ENCODE results near the gene RPL21. TPM values are rescaled to one million over a fixed set of nuclear protein-coding genes. Genes with fewer than 3 reads are reported as not detected.

RPL21 gene
- total RNA-seq, 1 experiment from 2014 or later: 986 TPM

- no TSS peak for BruUV-seq (replicated peaks)
- intact Hi-C loops (cut with micrococcal nuclease; ENCODE audit: unreplicated experiment): no loop called here
- no peak for TF ChIP-seq EZH2 (IDR thresholded peaks at IDR 0.05; ENCODE audit: borderline replicate concordance, low read depth, low read length, poor library complexity, severe bottlenecking)
- TF ChIP-seq, protein P1, sequence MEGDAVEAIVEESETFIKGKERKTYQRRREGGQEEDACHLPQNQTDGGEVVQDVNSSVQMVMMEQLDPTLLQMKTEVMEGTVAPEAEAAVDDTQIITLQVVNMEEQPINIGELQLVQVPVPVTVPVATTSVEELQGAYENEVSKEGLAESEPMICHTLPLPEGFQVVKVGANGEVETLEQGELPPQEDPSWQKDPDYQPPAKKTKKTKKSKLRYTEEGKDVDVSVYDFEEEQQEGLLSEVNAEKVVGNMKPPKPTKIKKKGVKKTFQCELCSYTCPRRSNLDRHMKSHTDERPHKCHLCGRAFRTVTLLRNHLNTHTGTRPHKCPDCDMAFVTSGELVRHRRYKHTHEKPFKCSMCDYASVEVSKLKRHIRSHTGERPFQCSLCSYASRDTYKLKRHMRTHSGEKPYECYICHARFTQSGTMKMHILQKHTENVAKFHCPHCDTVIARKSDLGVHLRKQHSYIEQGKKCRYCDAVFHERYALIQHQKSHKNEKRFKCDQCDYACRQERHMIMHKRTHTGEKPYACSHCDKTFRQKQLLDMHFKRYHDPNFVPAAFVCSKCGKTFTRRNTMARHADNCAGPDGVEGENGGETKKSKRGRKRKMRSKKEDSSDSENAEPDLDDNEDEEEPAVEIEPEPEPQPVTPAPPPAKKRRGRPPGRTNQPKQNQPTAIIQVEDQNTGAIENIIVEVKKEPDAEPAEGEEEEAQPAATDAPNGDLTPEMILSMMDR (conservative IDR thresholded peaks at IDR 0.05; ENCODE audit: low read depth, low read length): no peak
- no peaks in the 10 kb centered on the region for H3K36me3 ChIP-seq (ENCODE audit: insufficient read depth, low read length, poor library complexity, severe bottlenecking)
- H3K9me3 ChIP-seq (ENCODE audit: low read depth, low read length, poor library complexity, severe bottlenecking): no peaks in the 10 kb centered on the region
- H3K4me3 ChIP-seq (ENCODE audit: low read depth, low read length, poor library complexity, severe bottlenecking): no peak overlapping the region
- POLR2A ChIA-PET (ENCODE audit: low non-redundant PET): no interaction called here
- CTCF ChIA-PET: no interaction called here
- no peaks in the 10 kb centered on the region for H3K4me1 ChIP-seq (ENCODE audit: insufficient read depth, low read length, poor library complexity, severe bottlenecking)
- no peak overlapping the region for H3K27ac ChIP-seq (ENCODE audit: low read depth, low read length, poor library complexity, severe bottlenecking)
- no peak for DNase-seq (ENCODE audit: low spot score)
- H3K27me3 ChIP-seq (replicated peaks; ENCODE audit: insufficient read depth, low read depth, low read length, poor library complexity): no peaks in the 10 kb centered on the region
Observed at GRCh38 chr13:27302643-27303262, 51.4 kb downstream of the RPL21 start.

DNA sequence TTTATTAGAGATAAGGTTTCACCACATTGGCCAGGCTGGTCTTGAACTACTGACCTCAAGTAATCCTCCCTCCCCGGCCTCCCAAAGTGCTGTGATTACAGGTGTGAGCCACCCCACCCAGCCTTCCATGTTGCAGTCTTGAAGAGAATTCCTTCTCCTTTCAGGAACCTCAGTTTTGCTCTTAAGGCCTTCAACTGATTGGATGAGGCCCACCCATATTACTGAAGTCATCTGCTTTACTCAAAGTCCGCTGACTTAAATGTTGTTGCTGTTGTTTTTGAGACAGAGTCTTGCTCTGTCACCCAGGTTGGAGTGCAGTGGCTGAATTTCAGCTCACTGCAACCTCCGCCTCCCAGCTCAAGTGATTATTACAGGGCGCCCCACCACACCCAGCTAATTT lies 52.7 kb downstream of the RPL21 start:
- CTCF ChIA-PET: no interaction called here
- intact Hi-C loops (cut with micrococcal nuclease; ENCODE audit: unreplicated experiment): no loop called here

GRCh38 chr13:27304611-27305010 lies 53.3 kb downstream of the RPL21 start:
- Histone ChIP-seq H3K36me3 (ENCODE audit: insufficient read depth, low read length, poor library complexity, severe bottlenecking) (no peaks in the 10 kb centered on the region), H3K4me3 (ENCODE audit: low read depth, low read length, poor library complexity, severe bottlenecking) (no peak overlapping the region), H3K4me1 (ENCODE audit: insufficient read depth, low read length, poor library complexity, severe bottlenecking) (no peaks in the 10 kb centered on the region), H3K27me3 (replicated peaks; ENCODE audit: insufficient read depth, low read depth, low read length, poor library complexity) (no peaks in the 10 kb centered on the region), H3K9me3 (ENCODE audit: low read depth, low read length, poor library complexity, severe bottlenecking) (no peaks in the 10 kb centered on the region), H3K27ac (ENCODE audit: low read depth, low read length, poor library complexity, severe bottlenecking) (no peak overlapping the region)
- no peak for DNase-seq (ENCODE audit: low spot score)
- CTCF ChIA-PET: no interaction called here
- no TSS peak for BruUV-seq (replicated peaks)
- intact Hi-C loops (cut with micrococcal nuclease; ENCODE audit: unreplicated experiment): no loop called here
- TF ChIP-seq EZH2 (IDR thresholded peaks at IDR 0.05; ENCODE audit: borderline replicate concordance, low read depth, low read length, poor library complexity, severe bottlenecking): no peak
- TF ChIP-seq, protein P1 (conservative IDR thresholded peaks at IDR 0.05; ENCODE audit: low read depth, low read length): no peak
- POLR2A ChIA-PET (ENCODE audit: low non-redundant PET): no interaction called here

More for the DNA sequence above, 52.7 kb downstream of the RPL21 start:
- H3K27me3 ChIP-seq (replicated peaks; ENCODE audit: insufficient read depth, low read depth, low read length, poor library complexity): no peaks in the 10 kb centered on the region
- H3K9me3 ChIP-seq (ENCODE audit: low read depth, low read length, poor library complexity, severe bottlenecking): no peaks in the 10 kb centered on the region
- no peak overlapping the region for H3K4me3 ChIP-seq (ENCODE audit: low read depth, low read length, poor library complexity, severe bottlenecking)
- BruUV-seq (replicated peaks): no TSS peak
- POLR2A ChIA-PET (ENCODE audit: low non-redundant PET): no interaction called here
- H3K27ac ChIP-seq (ENCODE audit: low read depth, low read length, poor library complexity, severe bottlenecking): no peak overlapping the region
- DNase-seq (ENCODE audit: low spot score): no peak
- TF ChIP-seq, protein P1 (conservative IDR thresholded peaks at IDR 0.05; ENCODE audit: low read depth, low read length): no peak
- TF ChIP-seq EZH2 (IDR thresholded peaks at IDR 0.05; ENCODE audit: borderline replicate concordance, low read depth, low read length, poor library complexity, severe bottlenecking): no peak
- no peaks in the 10 kb centered on the region for H3K36me3 ChIP-seq (ENCODE audit: insufficient read depth, low read length, poor library complexity, severe bottlenecking)
- H3K4me1 ChIP-seq (ENCODE audit: insufficient read depth, low read length, poor library complexity, severe bottlenecking): no peaks in the 10 kb centered on the region

Other genes with a start within 250 kb of the RPL21 start
- 16.6 and 18.2 TPM in 2 replicates for gene USP12, start 79.7 kb upstream of the RPL21 start, total RNA-seq (2021)
- gene RASL11A, start 19.3 kb downstream of the RPL21 start, total RNA-seq (2021): 0.85 and 1.1 TPM in 2 replicates
- 126 and 130 TPM in 2 replicates for gene GTF3A, start 173.1 kb downstream of the RPL21 start, total RNA-seq (2021)
- gene MTIF3, start 199.0 kb downstream of the RPL21 start, total RNA-seq (2021): 34.4 and 37.1 TPM in 2 replicates

All from A673 (cell line).